GM19025 (cell line): ENCODE results near the gene IDH1.
A peak's percentile ranks its signal among the peaks of the same experiment; 100 is the strongest.
"Not testable (repeated sequence)": the region's sequence is repeated elsewhere in the genome, so short reads cannot be mapped to it uniquely, and the experiment has no call there.

Experiments
- ATAC-seq: cut with Tn5 transposase; IDR thresholded peaks from one replicate; pipeline ENCODE4 v1.9.1; 2021; ENCODE audit warnings: mild to moderate bottlenecking, low read depth, moderate library complexity; ENCODE audit not compliant: unreplicated experiment

Gene IDH1

DNA sequence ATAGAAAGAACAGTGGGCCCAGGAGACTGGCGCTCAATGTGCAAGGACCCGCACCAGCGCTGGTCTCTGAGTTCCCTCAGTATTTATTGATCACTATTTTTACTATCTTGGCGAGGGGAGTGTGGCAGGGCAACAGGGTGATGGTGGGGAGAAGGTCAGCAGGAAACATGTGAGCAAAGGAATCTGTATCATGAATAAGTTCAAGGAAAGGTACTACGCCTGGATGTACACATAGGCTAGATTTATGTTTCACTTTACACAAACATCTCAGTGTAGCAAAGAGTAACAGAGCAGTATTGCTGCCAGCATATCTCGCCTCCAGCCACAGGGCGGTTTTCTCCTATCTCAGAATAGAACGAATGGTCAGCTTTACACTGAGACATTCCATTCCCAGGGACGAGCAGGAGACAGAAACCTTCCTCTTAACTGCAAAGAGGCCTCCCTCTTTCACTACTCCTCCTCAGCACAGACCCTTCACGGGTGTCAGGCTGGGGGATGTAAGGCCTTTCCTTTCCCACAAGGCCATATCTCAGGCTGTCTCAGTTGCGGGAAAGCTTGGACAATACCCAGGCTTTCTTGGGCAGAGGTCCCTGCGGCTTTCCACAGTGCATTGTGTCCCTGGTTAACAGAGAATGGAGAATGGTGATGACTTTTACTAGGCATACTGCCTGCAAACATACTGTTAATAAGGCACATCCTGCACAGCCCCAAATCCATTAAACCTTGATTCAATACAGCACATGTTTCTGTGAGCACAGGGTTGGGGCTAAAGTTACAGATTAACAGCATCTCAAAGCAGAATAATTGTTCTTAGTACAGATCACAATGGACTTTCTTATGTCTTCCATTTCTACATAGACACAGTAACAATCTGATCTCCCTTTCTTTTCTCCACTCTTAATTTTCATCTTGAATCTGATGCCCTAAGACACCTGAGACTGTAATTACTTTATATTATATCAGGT is 2.3 kb upstream of the IDH1 start:
- not testable (repeated sequence) for ATAC-seq

DNA sequence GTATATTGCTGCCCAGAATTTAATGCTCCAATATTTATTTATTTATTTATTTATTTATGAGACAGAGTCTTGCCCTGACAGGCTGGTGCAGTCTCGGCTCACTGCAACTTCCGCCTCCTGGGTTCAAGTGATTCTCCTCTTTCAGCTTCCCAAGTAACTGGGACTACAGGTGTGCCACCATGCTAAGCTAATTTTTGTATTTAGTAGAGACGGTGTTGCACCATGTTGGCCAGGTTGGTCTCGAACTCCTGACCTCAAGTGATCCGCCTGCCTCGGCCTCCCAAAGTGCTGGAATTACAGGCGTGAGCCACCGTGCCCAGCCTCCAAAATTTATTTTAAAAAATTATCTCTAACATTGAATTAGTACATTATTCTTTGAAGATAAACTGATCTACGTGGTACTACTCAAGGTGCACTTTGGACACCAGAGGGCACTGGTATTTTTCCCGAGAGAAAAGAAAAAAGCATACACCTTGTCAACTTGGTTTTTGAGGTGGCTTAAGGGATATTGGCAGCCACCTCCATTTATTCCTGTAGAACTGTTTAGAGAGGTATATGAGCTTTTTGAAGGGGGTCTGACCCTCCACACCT is 1.4 kb upstream of the IDH1 start:
- no peak for ATAC-seq

DNA sequence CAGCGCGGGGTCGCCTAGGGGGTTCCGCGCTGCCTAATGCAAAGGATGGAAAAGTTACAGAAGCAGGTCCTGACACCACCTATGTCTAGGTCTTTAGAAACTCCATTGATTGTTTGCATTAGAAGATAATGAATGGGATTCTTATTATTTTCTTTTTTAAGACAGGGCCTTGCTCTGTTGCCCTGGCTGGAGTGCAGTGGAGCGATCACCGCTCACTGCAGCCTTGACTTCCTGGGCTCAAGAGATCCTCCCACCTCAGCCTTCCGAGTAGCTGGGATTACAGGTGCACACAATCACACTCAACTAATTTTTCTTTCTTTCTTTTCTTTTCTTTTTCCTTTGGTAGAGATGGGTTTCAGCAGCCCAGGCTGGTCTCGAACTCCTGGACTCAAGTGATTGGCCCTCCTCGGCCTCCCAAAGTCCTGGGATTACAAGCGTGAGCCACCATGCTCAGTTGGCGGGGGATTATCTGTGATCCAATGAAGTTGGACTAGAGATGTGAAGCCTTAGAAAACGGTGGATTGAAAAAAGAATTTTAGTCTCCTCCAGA is 761 bp upstream of the IDH1 start:
- peak; percentile 17 for ATAC-seq

DNA sequence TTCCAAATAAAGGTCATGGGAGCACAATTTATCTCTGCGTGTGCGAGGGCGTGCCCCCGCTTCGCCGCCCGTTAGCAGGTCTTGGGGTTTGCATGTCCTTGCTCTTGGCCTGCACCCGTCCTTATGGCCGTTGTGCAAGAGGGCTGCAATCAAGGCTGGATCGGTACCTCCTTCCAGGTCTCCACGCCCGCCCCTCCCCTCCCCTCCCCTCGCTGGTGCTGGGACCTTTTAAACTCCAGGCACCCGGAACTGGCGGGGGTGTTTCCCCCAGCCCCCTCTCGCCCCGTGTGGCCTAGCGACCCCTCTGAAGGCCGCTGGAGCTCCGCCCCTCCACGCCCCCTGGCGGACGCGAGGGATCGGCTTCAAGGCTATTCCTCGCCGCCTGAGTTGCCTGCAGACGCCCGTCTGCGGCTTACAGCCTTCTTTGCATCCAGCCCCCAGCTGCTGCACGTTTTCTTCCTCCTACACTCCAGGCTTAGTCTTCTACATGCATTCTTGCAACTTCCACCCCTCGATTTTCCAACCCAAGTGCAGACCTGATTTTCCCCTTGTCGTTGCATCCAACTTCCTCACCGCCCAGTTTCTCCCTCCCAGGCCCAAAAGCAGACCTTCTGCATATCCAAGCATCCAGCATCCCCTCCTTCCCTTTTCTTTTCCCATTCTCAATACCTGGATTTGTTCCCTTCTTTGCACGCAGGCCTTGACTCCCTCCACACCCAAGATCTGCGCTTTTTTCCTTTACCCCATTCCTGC is 577 bp downstream of the IDH1 start:
- ATAC-seq = peak; percentile 59

DNA sequence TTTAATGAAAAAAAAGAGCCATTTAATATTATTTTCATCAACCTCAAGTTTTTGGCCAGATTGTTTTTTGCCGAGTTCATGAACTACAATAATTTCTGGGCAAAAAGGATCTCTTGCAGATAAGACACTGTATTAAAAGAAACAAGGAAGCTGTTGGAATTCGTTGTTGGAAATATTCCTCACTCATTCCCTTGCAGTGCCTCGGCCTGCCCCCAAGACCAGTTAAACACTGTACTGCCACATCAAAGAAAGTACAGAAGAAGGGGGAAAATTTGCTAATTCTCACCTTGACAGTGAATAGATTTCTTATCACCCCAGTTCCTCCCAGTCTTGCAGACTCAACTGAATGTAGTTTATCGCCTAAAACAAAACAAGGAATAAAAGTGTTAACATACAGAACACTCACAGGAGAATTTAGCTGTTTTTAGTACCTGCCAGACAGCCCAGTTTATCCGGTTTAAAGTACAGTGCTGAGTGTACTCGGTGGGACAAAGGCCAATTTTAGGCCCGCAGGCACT is 1.2 kb downstream of the IDH1 start:
- no peak for ATAC-seq

DNA sequence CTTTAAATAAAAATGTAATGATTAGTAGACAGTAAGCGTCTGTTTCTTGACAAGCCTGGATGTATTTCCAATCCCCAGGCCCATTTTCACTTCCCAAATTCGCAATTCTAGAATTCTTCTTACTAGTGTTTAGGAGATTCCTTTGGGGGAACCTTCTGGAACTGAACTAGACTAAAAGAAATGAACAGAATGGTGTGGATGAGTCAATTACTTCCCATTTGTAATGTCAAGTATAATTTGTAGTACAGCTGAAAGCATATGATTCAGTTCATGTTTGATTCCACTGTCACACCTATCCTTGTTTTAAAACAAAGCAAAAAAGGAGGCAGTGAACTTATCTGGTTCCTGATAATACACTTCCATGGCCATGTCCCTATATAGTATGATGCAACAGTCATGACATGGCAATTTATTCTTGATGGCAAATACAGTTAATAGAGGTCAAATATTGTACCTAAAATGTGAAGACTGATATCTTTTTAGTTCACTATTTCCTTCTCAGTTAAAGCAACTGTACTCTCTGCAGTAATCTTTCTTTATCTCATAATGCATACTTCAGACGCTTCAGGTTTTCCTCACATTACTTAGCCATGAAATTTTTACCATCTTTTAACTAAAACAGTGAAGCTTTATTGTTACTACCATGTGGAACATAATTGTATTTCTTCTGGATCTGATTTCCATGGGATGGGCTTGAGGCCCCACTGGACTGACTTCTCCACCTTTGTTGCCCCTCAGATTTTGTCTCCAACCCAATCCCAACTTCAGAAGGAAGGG is 2.0 kb downstream of the IDH1 start:
- ATAC-seq = no peak

DNA sequence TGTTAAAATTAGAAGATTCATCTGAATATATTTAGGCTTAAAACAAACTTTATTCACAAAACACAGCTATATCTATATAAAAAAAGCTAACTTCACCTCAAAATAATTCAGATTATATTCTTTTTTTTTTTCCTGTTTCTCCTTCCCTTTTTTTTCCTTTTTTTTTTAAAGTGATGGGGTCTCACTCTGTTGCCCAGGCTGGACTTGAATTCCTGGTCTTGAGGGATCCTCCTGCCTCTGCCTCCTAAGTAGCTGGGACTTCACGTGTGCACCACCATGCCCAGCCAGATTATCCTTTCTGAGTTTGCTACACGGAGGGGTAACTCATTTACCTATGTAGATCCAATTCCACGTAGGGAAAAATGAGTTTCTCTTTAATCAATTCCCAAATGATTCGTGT is 3.8 kb downstream of the IDH1 start:
- no peak for ATAC-seq

DNA sequence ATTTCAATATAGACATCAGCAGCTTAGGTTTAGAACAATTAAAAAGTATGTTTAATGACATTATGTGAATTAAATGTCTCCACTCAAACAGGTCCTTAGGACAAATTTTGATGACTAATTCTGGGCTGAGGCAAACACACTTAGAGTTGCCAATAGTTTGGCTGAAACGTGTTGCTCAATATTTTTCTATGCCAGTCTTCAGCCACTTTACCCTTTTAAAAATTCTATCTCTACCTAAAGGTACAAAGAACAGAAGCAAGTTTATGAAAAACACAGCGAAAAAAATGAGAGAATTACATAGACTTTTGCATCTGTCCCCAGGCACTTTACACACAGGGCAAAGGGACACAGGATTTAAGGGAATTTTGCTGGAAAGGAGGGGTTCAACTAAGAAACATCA is 4.5 kb downstream of the IDH1 start:
- ATAC-seq = no peak

DNA sequence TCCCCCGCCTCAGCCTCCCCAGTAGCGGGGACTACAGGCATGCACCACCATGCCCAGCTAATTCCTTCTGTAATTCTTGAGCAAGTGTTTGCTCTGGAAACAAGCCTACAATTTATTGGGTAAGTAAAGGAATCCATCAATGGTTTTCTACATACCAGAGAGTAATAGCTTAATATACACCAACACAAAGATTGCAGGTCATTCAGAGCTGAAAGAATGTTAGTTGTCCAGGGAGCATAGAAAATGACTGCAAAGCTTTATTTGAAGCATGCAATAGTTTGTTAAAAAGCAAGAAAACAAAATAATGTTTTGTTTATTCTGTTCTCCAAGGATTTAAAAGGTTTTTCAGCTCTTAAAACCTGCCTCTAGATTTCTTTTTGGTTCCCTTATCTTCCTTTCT is 5.6 kb downstream of the IDH1 start:
- no peak for ATAC-seq

DNA sequence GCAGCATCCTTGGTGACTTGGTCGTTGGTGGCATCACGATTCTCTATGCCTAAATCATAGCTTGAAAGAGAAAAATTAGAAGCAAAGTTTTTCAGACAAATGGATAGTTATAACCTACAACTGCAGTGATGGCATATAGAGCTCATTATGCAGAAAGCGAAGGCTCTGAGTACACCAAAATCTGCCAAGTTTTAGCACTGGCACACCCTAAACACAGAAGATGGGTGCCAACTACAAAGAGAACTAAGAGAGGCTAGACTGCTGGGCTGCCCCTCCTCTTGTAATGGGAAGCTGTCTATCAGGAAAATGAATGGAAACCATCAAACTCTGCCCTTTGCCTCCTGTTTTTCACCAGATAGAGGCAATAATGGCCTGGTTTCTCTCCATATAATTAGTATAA is 6.3 kb downstream of the IDH1 start:
- ATAC-seq = no peak

DNA sequence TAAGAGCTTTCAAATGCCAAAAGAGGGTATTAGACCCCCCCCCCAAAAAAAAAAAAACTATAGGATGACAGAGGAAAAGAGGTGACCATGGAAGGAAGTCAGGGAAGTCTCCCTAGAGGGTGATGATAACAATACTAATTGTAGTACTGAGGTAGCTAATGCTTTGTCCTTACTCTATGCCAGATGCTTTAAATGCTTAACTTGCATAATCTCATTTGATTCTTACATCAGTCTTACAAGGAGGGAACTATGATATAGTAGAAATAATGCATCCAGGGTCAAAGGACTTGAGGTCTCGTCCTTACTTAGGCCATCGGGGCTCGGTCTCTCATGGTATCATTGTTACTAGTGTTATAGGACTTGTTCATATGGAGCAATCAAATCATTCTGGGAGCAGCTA is 9.1 kb downstream of the IDH1 start:
- no peak for ATAC-seq

DNA sequence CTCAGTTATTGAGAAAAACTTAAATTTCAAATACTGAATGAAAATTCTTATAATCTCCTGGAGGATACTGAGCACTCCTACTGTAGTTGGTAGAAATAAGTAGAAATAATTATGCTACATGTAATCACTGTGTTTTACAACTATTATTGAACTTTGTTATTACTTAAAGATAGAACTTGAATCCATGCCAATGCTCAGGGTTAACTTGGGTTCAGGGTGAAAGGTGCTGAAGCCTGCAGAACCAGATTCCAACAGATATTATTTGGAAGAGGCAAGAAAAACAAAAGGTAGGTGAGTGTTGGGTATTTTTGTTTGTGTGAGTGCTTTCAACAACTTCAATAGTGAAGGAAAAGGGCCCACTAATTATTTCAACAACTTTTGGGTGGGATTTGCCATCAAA is 10.4 kb downstream of the IDH1 start:
- ATAC-seq = no peak

DNA sequence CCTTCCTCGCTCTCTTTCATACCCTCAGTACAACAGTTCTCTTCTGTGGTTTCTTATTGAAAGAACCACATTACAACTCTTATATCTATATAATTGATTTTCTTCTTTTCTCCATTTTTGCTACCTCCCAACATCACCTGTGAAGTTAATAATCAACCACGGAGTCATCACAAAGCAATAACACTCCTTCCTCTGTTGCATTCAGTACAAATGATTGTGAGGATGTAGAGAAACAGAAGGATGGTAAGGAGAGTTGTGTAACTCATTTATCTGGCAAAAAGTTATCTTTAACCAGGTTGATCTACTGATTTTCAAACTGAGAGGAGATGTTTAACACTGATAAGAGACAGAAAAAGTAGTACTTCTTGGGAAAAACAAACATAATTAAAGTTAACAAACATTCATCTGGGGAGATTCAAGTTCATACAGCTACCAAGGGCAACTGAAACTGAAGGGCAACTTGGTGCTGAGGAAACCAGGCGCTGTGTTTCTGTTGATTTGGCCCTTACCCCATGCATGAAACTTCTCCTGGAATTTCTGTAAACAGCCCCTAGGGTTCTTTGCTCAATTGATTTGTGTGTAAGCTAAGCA is 14.2 kb downstream of the IDH1 start:
- no peak for ATAC-seq

DNA sequence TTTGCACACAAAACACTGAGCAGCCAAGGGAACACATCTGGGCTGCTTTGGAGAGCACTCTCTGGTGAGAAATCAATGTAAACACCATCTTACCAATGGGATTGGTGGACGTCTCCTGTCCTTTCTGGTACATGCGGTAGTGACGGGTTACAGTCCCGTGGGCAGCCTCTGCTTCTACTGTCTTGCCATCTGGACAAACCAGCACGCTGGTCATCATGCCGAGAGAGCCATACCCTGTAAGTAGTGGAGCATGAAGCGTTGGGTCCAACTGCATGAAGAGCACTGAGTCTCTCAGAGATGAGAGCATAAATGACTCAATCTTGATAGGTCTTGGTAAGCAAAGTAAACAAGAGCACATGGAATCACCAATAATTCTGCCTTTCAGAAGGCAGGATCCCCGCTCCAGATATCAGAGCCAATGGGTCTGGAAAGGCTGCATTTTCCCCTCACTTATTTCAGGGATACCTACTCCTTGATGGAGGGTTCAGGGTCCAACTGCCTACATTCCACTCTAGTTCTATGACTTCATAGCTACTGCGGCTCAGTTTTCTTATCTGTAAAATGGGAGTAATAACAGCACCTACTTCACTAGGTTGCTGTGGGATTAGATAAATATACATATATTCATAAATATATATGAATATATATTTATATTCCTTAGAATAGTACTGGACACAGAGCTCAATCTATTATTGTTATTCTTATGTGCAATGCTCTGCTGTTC is 14.9 kb downstream of the IDH1 start:
- no peak for ATAC-seq

DNA sequence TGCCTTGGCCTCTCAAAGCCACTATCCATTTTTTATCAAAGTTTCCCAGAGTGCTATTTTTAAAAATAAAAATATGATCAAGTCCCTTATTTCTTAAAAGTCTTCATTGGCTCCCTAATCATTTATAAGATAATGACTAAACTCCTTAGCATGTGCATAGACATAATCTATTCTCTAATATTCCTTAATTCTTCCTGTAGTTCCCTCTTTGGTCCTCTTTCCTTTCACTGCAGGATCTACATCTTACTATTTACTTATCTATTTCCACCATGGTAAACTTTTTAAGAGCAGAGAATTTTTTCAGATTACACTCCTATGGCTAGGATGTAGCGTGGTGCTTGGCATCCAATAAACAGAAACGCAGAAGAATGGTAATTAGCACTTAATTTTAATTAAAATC is 19.0 kb downstream of the IDH1 start:
- ATAC-seq = no peak

DNA sequence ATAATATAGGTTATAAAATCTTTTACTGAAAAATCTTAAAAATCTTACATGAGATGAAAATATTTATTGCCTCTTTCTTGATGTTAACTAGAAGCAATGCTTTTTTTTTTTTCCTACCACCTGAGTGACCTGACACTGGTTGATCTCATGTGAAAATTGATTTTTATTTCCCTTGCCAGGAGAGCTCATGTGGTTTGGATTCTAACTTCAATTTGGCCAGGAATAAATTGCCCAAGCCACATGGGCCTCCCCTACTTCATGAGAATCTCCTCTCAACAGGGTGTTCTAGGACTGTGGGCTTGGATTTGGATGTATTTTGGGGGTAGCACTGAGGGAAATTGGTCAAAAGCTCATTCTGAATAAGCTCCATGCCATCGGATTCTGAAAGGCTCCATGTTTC is 20.1 kb downstream of the IDH1 start:
- no peak for ATAC-seq

DNA sequence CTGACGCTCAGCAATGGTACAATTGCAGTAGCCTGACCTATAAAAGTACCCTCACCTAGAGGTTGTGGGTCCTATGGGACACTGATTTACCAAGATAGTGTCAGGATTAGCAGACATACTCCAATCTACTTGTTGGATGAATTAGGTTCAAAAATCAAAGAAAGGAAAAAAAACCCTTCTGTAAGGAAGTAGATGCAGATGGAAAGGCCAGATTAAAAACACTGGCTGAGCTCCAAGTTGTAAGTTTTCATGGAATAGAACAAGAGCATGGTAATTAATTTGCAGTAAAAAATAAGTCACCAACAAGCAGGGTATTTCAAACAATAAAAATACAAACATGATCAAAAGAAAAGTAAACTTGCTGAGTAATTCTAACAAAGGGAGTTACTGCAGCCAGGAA is 26.4 kb downstream of the IDH1 start:
- ATAC-seq = no peak

DNA sequence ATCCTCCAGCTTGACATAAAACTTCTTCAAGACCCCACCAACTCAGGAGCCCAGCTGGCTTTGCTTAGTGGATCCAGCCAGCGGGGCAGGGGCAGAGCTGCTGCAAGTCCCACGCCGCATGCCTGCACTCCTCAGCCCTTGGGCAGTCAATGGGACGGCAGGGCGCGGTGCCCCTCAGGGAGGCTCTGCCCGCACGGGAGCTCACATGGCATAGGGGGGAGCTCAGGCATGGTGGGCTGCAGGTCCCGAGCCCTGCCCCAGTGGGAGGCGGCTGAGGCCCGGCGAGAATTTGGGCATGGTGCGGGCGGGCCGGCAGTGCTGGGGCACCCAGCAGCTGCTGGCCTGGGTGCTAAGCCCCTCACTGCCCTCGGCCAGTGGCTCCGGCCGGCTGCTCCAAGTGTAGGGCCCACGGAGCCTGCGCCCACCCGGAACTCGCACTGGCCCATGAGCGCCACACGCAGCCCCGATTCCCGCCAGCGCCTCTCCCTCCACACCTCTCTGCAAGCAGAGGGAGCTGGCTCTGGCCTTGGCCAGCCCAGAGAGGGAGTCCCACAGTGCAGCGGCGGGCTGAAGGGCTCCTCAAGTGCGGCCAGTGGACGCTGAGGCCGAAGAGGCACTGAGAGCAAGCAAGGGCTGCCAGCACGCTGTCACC is 27.2 kb downstream of the IDH1 start:
- ATAC-seq = no peak

DNA sequence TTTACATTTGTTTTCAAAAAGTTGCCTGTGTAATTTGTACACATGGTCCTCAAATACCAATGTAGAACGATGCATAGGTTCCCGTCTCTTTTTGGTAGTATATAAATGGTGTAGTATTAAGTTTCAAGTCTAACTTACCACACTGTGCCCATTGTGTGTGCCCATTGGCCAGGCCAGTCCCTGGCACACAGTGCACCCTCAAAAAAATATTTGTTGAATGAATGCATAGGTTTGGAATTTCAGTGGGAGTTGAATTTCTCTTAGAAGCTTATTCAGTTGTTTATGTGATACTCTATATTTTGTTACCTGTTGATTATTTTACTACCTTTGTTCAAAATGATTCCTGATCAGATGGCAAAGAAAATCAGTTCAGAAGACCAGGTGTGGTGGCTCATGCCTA is 30.1 kb downstream of the IDH1 start:
- no peak for ATAC-seq
